GM10266 (cell line): Measurements from ENCODE around the gene GALNT2.

Experiments
- DNase-seq: peaks from one replicate; pipeline ENCODE4 v3.0.0; 2012; ENCODE audit errors: extremely low spot score
- TF ChIP-seq, protein P1 (sequence below): IDR thresholded peaks from 2 replicates; pipeline ENCODE4 v1.5.1; 2012; ENCODE audit warnings: mild to moderate bottlenecking, low read depth; ENCODE audit not compliant: control insufficient read depth, insufficient read depth; ENCODE audit errors: missing control alignments

The GALNT2 gene

DNA sequence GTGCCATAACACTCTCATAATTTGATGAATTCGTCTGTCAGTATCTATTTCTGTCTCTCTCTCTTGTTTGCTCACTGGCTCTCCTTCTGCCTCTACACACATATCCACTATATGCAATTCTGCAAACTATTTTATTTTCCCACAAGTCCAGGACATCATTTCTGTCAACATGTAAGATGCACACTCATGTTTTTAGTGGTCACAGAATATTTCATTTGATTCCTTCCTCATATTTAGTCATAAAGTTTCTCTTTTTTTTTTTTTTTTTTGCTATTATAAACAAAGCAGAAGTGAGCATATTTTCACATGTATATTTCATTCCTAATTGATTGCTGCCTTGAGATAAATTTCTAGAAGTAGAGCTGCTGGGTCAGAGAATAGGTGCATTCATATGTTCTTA is 193.8 kb downstream of the GALNT2 start:
- TF ChIP-seq, protein P1, sequence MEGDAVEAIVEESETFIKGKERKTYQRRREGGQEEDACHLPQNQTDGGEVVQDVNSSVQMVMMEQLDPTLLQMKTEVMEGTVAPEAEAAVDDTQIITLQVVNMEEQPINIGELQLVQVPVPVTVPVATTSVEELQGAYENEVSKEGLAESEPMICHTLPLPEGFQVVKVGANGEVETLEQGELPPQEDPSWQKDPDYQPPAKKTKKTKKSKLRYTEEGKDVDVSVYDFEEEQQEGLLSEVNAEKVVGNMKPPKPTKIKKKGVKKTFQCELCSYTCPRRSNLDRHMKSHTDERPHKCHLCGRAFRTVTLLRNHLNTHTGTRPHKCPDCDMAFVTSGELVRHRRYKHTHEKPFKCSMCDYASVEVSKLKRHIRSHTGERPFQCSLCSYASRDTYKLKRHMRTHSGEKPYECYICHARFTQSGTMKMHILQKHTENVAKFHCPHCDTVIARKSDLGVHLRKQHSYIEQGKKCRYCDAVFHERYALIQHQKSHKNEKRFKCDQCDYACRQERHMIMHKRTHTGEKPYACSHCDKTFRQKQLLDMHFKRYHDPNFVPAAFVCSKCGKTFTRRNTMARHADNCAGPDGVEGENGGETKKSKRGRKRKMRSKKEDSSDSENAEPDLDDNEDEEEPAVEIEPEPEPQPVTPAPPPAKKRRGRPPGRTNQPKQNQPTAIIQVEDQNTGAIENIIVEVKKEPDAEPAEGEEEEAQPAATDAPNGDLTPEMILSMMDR: no peak
- no peak for DNase-seq

DNA sequence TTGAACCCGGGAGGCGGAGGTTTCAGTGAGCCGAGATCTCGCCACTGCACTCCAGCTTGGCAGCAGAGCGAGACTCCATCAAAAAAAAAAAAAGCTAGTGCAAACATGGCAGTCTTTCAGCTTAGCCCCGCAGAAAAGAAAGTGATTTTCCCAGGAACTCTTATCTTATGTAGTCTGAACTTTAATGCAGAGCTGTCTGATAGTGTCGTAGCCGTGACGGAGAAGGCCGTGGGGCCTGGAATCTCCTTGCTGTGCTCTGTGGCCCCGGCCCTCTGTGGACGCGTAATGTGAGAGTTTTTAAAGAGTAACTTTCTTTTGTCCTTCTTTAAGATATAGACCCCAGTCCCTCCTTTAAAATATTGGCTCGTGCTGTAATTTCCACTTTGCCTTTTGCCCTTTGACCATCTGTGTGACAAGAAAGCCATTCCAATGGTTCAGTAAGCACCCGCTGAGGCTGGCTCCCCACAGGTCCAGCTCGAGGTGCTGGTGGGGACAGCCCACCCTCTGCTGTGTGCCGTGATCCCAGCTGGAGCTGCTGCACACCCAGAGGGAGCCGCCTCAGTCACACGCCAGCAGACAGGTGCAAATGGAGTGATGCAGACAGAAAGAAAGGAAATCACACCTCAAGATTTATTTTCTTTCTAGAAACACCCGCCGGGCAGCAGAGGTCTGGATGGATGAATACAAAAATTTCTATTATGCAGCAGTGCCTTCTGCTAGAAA is 195.1 kb downstream of the GALNT2 start:
- DNase-seq: no peak
- TF ChIP-seq, protein P1: no peak

DNA sequence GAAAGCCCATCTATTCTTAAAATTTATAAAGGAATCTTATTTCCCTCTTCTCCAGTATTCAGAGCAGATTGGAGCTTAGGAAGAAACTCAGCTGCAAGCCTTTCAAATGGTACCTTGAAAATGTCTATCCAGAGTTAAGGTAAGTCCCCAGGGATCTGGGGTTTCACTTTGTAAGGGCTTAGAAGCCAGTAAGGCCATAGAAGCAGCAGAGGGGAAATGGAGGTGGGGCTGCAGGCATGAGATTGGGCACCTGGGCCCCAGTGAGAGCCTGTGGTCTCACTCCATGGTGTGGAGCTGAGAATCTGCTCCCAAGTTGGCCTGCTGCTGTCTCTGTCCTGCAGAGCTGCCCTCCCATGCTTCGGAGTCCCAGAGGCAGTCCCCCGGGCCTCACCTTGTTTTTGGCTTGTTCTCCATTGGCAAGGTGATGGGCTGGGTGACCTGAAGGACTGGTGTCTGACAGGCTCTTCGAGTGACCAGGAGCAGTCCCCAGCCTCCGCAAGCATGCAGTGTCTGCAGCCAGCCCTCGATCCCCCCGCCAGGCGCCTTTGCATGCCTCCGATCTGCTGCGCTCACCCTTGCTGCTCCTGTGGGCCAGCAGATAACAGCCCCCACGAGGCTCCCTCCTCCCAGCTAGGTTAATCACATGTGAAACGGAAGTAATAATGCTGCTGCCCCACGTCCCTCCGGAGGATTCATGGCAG is 196.0 kb downstream of the GALNT2 start:
- DNase-seq: no peak
- TF ChIP-seq, protein P1: no peak

DNA sequence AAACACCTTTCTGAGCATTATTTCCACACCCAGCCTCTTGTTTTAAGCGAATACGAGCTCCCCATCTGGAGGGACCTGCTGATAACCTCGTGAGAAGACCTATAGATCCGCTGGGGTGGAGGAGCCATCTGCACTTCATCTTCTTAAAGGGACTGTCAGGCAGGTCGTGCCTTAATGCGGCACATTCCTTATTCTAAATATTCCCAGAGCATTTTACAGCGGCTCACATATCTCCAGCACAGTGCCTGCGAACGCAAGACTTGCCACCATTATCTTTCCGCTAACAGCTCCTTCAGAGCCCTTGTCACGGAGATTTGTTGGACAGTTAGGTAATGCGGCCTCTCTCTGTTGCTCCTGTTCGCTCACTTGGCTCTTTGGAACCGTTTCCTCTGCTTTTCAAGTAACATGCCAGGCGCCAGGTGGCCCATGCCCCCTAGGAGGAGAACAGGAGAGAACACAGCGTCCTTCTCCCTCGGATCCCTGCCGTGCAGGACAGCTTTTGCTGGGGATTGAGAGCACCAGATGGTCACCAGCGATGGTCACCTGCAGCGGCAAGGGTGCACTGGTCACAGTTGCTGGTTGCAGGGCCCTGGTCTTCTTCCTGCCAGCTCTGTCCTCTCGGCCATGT is 196.6 kb downstream of the GALNT2 start:
- TF ChIP-seq, protein P1: no peak

DNA sequence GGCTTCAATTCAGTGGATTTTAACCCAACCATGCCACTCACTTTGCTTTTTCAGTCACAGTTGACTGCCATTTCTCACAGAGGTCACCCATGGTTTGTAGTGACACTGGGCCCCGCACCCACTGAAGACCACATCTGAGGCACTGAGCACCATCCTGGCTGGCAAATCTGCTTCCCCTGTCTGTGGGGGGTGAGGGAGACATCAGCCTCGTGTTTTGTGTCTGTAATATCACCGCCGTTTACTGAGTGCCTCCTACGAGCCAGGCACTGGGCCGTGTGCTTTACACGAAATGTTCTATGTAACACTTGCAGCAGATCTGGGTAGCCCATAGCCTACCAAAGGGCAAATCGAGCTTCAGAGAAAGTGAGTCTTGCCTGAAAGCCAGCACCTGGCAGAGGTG is 197.3 kb downstream of the GALNT2 start:
- TF ChIP-seq, protein P1: no peak
- DNase-seq: no peak

More for the DNA sequence above, 196.6 kb downstream of the GALNT2 start:
- no peak for DNase-seq

DNA sequence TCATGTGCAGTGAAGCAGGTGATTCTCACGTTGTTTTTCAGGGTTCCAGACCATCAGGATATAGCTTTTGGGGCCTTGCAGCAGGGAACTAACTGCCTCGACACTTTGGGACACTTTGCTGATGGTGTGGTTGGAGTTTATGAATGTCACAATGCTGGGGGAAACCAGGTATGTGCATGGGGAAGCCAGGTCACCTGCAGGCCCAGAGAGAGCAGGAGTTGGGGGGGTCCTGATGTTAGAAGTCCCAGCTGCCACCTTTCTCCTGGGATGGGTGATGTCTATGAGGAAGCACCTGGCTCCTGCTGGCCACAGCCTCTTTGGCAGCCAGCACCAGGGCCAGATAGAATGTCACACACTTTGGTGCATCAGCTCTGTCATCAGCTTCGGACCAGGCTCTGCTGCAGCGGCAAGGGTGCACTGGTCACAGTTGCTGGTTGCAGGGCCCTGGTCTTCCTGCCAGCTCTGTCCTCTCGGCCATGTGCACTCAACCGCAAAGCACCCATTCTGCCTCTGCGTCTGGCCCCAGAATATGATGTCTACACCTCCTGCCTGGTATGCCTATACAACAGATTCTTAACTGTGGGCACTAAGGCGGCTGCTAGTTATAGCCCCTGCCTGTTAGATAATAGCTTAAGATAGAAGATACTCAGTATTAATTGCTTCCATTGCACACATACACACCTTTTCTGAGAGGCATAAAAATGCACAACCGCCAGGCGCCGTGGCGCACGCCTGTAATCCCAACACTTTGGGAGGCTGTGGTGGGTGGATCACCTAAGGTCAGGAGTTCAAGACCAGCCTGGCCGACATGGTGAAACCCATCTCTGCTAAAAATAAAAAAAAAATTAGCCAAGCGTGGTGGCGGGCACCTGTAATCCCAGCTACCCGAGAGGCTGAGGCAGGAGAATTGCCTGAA is 198.4 kb downstream of the GALNT2 start:
- no peak for DNase-seq
- TF ChIP-seq, protein P1: no peak
